Vagina (tissue), 2 donors: Measurements from ENCODE around the gene CPLANE2.

Source experiments
- CTCF ChIP-seq, 3 experiments: fragments of 450-650 bp in 2 of 3; fragments of 200-600 bp in 1 of 3; sonication (generic) in 1 of 3; IDR thresholded peaks; one replicate each; pipeline ENCODE4 v1.5.1; 2017 to 2019; ENCODE audit warnings: antibody characterized with exemption in 3 of 3, mild to moderate bottlenecking in 2 of 3, moderate library complexity in 2 of 3
- POLR2A ChIP-seq, 2 donors: fragments of 450-650 bp; IDR thresholded peaks; one replicate each; pipeline ENCODE4 v1.6.1; 2017; ENCODE audit warnings: antibody characterized with exemption in 2 of 2, mild to moderate bottlenecking in 2 of 2, moderate library complexity in 2 of 2
- POLR2AphosphoS5 ChIP-seq, 2 donors: sonication (generic); formaldehyde crosslinking; IDR thresholded peaks; one replicate each; pipeline ENCODE4 v1.9.0; 2017; ENCODE audit warnings: antibody characterized with exemption in 2 of 2, mild to moderate bottlenecking in 2 of 2, low read depth in 1 of 2; ENCODE audit not compliant: insufficient read depth in 1 of 2

- TF ChIP-seq CTCF (IDR thresholded peaks at IDR 0.05) (no peak), POLR2A (IDR thresholded peaks at IDR 0.05) (no peak), POLR2AphosphoS5 (IDR thresholded peaks at IDR 0.05; ENCODE audit: insufficient read depth in 1 of 2, low read depth in 1 of 2) (no peak)
These were observed 46.9 kb downstream of the CPLANE2 start for GRCh38 chr1:16189921-16190621.
